RKO (cell line): ENCODE measurements around the gene GNMT.

Experiments
- DNase-seq: peaks from one replicate; pipeline ENCODE4 v3.0.0-alpha.2; 2016; ENCODE audit warnings: low spot score

GNMT gene

GRCh38 chr6:42960243-42961019, at the start of gene GNMT:
Gene GNMT (plus strand): TSS chr6:42960754. CDS start chr6:42960768, 14 bp downstream.
- DNase-seq: no peak

GRCh38 chr6:42911171-42912021, 49.2 kb upstream of the GNMT start:
- no peak for DNase-seq

GRCh38 chr6:42914546-42914945, 46.0 kb upstream of the GNMT start:
- no peak for DNase-seq

GRCh38 chr6:42915732-42916131, 44.8 kb upstream of the GNMT start, which contains the start of gene PTCRA:
Gene PTCRA (plus strand): TSS chr6:42916053. CDS start chr6:42916070, 17 bp downstream.
- no peak for DNase-seq

DNA sequence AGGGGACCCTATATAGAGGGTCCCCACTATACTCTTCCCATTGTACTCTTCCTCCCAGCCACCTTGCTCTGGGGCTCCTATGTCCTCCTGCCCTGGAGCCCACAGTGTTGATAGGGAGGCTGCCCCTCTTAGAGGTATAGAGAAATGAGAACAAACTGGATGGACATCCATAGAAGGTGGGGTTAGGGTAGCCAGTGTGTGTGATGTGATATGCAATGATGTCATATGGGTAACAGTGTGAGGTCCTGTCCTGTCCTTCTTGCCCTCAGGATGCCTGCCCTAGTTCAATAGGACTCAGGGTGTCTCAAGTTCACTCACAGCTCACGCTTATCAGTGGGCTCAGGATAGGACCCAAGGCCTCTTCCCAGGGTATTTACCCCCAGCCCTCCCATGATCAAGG, 44.3 kb upstream of the GNMT start:
- DNase-seq: no peak

GRCh38 chr6:42921801-42922200, 38.8 kb upstream of the GNMT start:
- no peak for DNase-seq

- DNase-seq: no peak
Observed at GRCh38 chr6:42923666-42924065, 36.9 kb upstream of the GNMT start.

GRCh38 chr6:42925248-42925857, 35.2 kb upstream of the GNMT start:
- DNase-seq: no peak

GRCh38 chr6:42928986-42929820, 31.4 kb upstream of the GNMT start, which contains the start of gene CNPY3:
Gene CNPY3 (plus strand): TSS chr6:42929480. CDS start chr6:42929571, 91 bp downstream.
- DNase-seq: peak; percentile 98

- DNase-seq: peak; percentile 76
Observed at GRCh38 chr6:42929821-42930360, 30.7 kb upstream of the GNMT start.

DNA sequence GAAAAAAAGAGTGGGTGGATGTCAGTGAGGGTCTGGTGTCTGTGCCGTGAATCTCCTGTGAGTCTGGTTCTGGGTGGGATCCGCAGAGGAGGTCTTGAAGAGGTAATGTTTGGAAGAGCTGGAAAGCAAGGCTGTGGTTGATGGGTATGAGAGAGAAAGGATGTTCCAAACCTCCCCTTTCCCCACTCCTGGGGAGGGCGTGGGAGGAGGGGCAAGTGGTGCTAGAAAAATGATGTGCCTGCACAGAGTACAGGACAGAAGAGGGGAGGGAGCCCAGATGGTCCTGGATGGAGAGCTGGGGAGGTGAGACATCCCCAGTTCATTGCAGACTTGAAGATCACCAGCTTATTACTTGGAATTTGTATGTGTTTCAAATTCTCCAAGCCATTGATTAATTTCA, 28.1 kb upstream of the GNMT start:
- DNase-seq: no peak

- DNase-seq: no peak
Observed at GRCh38 chr6:42933205-42933604, 27.3 kb upstream of the GNMT start.

DNA sequence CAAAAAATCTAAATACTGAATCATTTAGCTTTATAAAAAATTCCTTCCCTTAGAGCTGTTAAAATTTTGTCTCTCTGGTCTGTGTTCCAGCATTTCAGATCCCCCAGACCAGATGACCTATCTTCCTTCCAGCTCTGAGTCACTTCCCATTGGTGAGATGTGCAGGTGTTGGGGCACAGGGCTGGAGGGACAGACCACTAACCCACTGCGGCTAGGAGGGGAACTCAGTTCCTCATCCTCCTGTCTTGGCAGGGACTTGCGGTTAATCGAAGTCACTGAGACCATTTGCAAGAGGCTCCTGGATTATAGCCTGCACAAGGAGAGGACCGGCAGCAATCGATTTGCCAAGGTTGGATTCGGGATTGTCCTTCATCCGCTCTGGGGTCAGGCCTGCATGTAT, 25.2 kb upstream of the GNMT start:
- no peak for DNase-seq

DNA sequence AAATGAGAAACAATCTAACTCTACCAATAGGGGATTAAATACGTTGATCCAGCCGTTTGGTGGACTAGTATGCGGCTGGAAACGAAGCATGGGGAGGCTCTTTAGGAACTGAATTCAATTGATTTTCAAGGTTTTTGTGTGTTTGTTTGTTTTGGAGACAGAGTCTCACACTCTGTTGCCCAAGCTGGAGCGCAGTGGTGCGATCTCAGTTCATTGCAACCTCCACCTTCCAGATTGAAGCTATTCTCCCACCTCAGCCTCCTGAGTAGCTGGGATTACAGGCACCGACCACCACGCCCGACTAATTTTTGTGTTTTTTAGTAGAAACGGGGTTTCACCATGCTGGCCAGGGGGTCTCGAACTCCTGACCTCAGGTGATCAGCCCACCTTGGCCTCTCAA, 24.2 kb upstream of the GNMT start:
- no peak for DNase-seq

GRCh38 chr6:42937548-42938427, 22.8 kb upstream of the GNMT start:
- DNase-seq: peak; percentile 38

GRCh38 chr6:42938428-42938796, 22.1 kb upstream of the GNMT start:
- no peak for DNase-seq

DNA sequence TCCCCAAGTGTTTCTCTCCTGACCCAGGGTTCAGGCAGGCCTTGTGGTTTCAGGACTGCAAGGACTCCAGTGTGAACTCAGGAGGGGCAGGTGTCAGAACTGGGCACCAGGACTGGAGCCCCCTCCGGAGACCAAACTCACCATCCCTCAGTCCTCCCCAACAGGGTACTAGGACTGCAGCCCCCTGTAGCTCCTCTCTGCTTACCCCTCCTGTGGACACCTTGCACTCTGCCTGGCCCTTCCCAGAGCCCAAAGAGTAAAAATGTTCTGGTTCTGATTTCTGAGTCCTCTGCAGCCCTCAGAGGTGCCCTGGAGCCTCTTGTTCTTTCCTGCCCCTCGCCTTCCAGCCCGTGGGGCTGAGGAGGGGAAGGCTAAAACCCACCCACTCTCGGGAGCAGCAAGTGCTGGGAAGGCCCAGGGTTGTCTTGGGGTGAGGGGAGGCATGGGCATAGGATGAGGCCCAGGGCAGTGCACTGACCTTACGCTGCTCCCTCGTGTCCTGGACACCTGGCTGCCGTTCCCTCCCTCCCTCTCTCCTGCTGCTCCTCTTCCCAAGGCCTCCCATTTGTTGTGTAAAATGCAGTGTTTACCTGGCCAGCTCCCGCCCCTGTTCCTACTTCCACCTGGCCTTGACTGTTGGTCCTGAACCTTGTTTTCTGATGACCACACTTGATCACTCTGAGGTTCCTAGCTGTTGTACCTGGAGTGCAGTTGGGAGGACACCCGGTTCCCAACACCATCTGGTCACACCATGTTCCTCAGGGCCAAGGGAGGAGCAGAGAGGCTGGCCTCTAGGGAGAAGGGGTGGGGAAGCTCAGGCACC, 21.4 kb upstream of the GNMT start:
- DNase-seq: no peak

- DNase-seq: no peak
Observed at GRCh38 chr6:42939810-42940167, 20.8 kb upstream of the GNMT start.

GRCh38 chr6:42940493-42941045, 20.0 kb upstream of the GNMT start:
- DNase-seq: no peak
